HG03139 (cell line): Measurements from ENCODE around the gene SHTN1.

Source experiments
- ATAC-seq: cut with Tn5 transposase; IDR thresholded peaks from one replicate; pipeline ENCODE4 v1.9.1; 2021; ENCODE audit not compliant: unreplicated experiment

SHTN1 gene

GRCh38 chr10:116836902-116837523 lies 168.0 kb downstream of the SHTN1 start:
- ATAC-seq: no peak

GRCh38 chr10:116836083-116836482 lies 168.9 kb downstream of the SHTN1 start:
- no peak for ATAC-seq

GRCh38 chr10:116835658-116836057 lies 169.3 kb downstream of the SHTN1 start:
- ATAC-seq: no peak

- no peak for ATAC-seq
Measured at GRCh38 chr10:116833986-116834985, 170.7 kb downstream of the SHTN1 start.

- ATAC-seq: no peak
Measured at GRCh38 chr10:116831790-116832189, 173.2 kb downstream of the SHTN1 start.
